Raji (cell line): Measurements from ENCODE around the gene SAMD4A.

Experiments used
- POLR2A ChIP-seq: IDR thresholded peaks from 2 replicates; pipeline ENCODE4 v1.6.1; 2011; ENCODE audit warnings: low read depth, low read length, control low read depth; ENCODE audit not compliant: insufficient read depth

Gene SAMD4A

DNA sequence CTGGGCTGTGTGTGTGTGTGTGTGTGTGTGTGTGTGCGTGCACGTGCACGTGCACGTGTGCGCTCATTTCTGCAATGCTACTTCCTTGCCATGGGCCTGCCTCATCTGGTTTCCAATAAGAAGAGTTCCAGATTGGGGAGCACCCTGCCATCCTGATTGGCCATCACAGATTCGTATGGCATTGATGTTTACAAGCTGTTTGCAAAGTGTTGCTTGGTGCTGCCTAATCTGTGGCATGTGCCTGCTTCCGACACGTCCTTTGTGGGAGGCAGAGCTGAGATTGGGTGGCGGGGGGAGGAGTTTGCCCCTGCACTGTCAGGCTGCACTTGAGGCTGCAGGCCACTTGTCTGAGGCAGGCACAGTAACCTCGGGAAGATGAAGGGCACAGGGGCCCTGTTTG, 39.2 kb downstream of the SAMD4A start:
- no peak for TF ChIP-seq POLR2A

DNA sequence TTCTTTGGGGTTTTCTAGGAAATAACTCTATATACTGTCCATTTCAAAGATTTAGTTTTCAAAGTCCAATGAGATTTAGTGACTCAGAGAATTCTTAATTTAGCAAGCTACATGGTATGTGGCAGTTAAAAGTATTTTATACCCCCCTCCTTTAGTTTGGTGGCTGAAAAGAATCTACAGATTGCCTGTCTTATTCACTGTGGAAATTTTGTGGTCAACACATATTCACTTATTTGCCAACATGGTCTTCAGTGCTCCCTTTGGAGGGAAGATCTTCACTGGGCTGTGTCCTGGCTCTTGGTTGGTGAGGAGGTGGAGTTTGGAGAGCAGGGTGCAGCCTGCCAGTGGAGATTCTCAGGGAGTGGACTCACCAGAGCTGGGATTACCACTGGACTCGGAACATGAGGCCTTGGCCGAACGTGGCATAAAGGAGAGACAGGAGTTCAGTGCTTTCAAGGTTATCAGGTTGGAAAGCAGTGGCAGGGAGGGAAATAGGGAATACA, 39.8 kb downstream of the SAMD4A start:
- TF ChIP-seq POLR2A = no peak

DNA sequence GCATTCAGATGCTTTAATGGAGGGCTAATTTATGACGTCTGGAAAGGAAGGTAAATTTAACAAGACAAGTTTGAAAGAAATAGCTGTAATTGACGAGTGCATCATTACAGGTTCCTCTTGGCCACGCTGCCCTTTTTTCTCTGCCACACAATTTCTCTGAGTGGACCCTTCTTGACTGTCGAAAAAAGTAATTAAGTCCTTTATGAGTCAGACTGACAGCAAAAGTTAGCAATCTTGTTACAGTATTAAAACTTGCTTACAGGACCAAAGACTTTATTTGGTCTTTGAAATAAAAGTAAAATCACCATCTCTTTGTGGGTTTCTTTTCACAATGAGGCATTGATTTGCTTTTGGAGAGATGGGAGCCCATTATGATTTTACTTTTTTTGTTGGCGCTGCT, 42.6 kb downstream of the SAMD4A start:
- no peak for TF ChIP-seq POLR2A

DNA sequence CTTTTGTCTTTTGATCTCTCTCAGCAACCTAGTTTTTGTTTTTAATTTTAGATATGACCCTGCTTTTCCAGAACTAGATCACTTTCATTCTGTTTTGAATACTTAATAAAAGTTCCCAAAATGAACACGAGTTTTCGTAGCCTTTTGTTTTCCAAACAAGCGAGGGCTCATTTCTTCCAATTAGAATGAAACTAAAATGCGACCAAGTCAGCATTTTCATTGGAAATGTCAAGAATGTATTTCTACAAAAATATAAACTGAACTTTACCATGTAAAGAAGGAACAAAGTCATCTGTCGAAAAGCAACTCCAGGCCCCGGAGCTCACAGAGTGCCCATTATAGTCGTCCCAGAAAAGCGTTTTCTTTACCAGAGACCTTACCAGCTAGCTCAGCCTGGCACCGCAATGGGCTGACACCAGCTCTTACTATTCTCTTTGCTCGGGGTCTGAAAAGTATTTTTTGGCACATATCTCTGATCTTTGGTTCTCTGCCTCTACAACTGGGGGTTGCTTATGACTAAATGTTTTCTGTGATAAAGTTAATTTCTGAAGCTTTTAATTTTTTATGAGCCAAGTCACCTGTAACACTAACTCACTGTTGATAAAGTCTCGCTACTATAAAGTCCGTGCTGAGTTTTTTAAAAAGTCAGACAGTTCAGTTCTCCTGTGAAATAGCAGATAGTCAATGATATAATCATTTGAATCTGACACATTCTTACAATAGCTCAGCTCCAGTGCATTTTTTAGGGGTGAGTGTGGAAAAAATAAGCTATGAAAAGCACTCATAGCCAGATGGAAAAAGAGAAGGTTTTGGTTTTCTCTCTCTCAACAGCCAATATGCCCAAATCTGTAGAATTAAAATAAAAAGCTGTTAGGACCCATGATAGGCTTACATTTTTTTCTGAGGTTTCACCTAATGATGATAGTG, 43.4 kb downstream of the SAMD4A start:
- TF ChIP-seq POLR2A = no peak

DNA sequence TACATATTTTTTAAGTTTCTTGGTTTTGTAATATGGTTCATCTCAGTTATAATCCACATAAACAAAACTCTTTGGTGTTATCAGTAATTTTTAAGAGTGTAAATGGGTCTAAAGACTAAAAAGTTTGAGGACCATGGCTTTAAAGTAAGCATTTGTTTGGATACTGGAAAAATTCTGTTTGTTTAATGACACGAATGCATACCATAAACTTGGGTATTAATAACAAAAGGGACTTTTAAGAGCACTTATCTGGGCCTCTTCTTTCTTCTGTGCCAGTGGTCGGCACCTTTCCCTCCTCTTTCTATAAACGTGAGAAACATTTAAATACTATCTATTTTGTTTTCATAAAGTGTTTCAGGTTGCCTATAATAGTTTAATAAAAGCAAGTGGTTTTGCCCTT, 47.4 kb downstream of the SAMD4A start:
- TF ChIP-seq POLR2A = no peak

DNA sequence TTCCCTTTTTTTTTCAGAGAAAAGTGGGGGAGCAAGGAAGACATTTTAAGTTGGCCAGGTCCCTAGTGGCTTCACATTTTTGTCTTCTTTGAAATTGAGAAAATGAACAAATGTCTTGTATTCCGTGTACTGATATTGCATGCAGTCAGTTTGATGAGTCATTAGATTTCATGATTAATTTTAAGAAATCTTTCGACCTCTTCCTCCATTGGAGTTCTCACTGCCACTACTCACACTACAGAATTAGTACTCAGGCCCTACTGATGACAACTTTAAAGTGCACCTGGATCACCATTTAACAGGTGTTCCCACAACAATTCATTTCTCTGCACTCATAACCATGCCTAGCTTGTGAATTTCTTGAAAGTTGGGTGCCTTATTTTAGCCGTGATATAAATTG, 50.5 kb downstream of the SAMD4A start:
- TF ChIP-seq POLR2A = no peak

DNA sequence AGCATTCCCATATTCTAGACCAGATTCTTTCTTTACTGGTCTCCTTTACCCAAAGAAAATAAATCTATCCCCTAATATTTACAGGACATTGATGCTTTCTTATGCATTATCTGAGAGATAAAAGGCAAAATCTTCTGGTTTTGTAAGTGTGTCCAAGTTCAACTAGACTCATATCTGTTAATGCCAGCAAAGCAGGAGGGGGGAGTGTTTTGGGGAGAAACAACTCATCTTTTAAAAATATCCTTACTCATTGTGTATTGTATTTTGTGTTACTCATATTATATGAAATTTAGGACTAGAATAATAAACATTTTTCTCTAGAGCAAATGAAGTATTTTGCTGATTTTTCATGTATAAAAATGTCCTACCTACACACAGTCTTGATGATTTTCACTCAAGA, 54.8 kb downstream of the SAMD4A start:
- no peak for TF ChIP-seq POLR2A

DNA sequence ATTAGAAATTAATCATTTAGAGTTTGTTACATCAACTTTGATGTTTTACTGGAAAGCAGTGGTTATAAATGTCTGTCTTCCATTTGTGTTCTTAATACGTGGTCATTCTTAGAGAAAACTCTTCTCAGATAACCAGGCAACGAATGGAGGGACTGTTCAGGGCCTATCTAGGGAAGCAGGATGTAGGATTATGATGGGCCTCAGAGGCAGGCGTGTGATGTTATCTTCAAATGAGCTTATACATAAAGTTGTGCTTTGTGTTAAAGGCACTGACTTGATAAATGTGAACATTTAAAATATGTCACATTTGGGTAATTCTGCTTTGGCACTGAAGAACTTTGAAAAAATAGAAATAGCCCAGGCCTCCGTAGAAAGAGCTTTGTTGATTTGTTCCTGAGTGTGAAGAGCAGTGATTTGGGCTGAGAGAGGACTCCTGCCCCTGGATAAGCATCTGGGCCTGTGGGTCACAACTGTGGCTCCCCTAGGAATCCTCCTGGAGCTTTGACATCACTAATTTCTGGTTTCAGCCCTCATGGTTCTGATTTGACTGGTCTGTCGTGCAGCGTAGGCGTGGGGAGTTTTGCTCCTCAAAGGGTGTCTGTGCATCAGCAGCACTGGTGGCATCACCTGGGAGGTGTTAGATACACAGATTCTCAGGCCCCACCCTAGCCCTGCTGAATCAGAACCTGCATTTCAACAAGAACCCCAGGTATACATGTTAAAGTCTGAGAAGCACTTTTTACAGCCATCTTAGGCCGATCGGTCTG, 55.4 kb downstream of the SAMD4A start:
- TF ChIP-seq POLR2A = no peak

DNA sequence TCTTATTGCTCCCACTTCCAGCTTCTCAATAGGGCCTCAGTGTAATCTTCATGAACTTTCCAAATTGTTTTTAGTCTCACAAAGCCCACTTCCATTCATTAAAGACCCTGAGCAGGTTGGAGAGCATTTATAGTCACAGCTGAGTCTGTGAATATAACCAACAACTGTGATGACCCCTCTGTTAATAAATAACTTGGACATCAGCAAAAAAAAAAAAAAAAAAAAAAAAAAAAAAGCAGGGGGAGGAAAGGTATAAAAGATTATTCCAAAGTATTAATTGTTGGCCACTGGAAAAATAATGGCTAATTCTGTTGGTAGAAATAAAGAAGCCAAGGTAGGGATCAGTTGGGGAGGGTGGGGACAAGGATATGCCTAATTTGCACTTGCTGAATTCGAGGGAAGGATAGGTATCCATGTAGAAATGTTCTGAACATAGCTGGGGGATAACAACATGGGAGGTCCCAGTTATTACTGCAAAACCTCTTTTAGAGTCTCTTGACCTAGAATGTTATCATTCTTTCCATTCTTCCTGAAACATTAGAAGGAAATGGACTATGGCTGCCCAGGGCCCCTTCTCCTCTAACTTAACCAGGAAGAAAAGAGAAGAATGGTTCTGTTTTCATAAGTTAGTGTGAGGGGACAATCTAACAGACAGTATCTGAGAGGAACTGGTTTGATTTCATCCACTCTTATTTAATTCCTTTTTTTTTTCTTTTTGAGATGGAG, 56.5 kb downstream of the SAMD4A start:
- TF ChIP-seq POLR2A = no peak

DNA sequence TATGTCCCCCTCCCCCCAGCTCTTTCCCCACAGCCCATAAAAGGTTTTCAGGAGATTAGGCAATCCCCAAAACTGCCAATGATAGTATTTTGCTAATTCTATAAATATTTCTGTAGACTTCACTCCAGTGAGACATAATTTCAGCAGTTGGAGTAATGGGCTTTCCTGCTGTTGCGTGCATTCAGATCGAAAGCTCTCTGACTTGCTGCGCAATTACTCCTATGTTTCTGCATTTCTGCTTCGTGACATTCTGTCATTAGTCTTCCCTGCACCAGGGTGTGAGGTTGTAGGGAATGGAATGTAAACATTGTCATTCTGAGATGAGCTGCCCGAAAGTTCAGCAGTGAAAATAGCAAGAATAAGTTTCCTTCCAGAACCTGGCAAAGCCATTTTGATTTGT, 58.2 kb downstream of the SAMD4A start:
- TF ChIP-seq POLR2A = no peak

DNA sequence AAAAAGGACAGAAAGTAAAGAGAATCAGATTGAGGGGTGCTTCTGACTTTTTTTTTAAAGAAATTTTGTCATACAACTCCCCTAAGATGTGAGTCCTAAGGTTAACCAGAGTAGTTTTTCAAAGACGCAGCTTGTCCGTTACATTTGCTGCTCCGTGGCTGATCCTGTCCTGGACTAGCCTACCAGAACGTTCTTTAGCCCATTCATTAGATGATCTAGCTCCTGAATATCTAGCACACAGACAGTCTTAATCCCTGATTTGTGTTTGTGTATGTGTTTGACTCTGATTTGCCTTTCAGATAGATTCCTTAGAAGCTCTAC, 60.3 kb downstream of the SAMD4A start:
- TF ChIP-seq POLR2A = no peak

DNA sequence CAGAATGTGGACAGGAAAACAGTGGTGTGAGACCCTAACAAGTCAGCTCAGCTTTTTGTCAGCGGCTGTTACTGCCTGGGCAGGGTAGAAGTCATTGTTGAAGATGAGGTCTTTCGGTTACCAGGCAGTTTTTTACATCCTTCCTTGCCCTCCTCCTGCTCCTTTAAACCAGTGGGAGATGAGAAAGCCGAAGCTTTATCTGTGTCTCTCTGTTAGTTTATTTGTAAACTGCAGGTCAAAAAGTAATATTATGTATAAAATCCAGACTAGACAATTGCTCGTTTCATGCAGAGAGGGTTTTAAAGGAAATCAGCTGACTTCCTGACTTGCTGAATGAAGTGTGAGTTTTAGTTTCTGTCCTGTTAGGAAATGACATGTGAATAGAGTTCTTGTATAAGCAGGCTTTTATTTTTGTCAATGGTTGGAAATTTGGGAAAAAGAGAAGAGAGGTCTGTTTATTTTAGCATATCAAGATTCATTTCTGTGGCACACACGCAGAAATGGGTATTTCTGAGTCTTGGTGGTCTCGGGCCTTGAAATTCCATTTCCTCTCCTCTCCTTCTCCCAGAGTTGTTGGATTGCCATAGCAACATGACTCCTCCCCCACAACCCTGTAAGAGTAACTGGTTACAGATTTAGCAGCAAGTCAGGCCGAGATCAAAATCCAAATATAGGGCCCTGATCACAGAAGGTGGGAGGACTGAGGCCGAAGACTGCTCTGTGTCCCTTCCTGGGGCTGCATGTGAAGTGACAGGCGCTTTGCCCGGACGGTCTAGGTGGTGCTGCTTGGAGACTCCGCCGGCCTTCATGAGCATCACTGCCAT, 60.8 kb downstream of the SAMD4A start:
- no peak for TF ChIP-seq POLR2A

DNA sequence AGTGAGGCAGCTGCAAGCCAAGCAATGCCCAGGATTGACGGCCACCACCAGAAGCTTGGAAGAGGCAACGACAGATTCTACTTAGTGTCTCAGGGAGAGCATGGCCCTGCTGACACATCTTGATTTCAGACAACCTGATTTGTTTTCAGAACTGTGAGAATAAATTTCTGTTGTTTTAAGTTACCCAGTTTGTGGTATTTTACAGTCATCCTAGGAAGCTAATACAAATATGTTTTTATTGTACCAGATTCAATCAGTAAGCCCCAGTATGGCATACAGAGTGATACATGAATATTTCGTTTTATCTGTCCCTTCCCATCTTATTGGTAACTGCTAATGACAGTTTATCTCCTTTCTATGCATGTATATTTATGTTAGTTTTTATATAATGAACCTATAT, 62.3 kb downstream of the SAMD4A start:
- TF ChIP-seq POLR2A = no peak

DNA sequence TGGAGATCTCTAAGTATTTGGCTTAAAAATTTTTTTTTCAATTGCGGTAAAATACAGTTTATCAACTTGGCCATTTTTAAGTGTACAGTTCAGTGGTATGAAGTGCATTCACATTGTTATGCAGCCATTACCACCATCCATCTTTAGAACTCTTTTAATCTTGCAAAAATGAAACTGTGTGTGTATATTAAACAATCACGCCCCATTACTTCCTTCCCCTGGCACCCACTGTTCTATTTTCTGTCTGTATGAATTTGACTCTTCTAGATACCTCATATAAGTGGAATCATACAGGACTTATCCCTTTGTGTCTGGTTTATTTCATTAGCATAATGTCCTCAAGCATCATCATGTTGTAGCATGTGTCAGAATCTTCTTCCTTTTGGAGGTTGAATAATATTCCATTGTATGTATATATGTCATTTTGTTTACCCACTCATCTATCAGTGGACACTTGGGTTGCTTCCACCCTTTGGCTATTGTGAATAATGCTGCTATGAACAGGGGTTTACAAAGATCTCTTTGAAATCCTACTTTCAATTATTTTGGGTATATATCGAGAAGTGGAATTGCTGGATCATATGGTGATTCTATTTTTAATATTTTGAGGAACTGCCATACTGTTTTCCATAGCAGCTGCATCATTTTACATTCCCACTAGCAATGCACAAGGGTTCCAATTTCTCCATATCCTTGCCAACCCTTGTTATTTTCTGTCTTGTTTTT, 62.9 kb downstream of the SAMD4A start:
- no peak for TF ChIP-seq POLR2A
